Subcutaneous adipose tissue (tissue), 4 donors: ENCODE results near the gene TJP1. TPM values are rescaled to one million over a fixed set of nuclear protein-coding genes. Genes with fewer than 3 reads are reported as not detected.

Experiments used
- total RNA-seq, 4 donors: library from RNA; depleted of rRNA; stranded (reverse); fragments of >200 nt; gene quantifications; one replicate each; pipeline ENCODE4 v1.1.0, GENCODE V29; 2016
- TF ChIP-seq, protein P1 (sequence below): fragments of 450-650 bp; IDR thresholded peaks from one replicate; pipeline ENCODE4 v1.5.1; 2016; ENCODE audit warnings: low read depth, mild to moderate bottlenecking, control low read depth, antibody characterized with exemption, moderate library complexity

Gene TJP1
- total RNA-seq, 4 donors from 2014 or later = 59.2 to 138 (median 121) TPM

DNA sequence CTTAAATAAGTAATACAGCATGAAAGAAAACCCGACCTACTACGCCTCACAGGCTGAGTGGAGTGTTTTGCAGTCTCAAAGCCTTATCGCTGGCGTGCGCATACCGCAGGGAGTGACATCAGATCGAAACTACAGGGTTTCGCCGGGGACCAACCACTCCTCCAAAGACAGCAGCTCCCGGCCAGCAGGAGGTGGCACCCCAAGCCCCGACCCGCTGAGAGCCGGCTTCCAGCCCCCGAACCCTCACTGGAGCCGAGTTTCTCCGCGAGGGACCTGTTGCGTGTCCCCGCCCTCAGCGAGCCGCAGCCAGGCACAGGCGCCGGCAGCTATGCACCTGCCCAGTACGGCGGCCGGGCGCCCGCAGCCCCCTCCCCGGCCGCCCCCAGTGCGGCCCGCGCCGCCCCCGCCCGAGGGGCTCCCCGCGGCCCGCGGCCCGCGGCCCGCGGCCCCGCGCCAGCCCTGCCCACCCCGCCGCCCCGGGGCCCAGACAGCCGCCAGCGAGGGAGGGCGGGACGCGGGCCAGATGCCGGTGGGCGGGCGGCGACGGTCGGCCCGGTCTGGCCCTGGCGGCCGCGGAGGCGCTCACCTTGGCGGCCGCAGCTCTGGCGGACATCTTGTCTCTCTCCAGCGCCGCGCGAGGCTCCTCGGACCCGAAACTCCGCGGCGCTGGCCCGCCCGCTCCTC, 710 bp downstream of the TJP1 start:
- TF ChIP-seq, protein P1, sequence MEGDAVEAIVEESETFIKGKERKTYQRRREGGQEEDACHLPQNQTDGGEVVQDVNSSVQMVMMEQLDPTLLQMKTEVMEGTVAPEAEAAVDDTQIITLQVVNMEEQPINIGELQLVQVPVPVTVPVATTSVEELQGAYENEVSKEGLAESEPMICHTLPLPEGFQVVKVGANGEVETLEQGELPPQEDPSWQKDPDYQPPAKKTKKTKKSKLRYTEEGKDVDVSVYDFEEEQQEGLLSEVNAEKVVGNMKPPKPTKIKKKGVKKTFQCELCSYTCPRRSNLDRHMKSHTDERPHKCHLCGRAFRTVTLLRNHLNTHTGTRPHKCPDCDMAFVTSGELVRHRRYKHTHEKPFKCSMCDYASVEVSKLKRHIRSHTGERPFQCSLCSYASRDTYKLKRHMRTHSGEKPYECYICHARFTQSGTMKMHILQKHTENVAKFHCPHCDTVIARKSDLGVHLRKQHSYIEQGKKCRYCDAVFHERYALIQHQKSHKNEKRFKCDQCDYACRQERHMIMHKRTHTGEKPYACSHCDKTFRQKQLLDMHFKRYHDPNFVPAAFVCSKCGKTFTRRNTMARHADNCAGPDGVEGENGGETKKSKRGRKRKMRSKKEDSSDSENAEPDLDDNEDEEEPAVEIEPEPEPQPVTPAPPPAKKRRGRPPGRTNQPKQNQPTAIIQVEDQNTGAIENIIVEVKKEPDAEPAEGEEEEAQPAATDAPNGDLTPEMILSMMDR = no peak

DNA sequence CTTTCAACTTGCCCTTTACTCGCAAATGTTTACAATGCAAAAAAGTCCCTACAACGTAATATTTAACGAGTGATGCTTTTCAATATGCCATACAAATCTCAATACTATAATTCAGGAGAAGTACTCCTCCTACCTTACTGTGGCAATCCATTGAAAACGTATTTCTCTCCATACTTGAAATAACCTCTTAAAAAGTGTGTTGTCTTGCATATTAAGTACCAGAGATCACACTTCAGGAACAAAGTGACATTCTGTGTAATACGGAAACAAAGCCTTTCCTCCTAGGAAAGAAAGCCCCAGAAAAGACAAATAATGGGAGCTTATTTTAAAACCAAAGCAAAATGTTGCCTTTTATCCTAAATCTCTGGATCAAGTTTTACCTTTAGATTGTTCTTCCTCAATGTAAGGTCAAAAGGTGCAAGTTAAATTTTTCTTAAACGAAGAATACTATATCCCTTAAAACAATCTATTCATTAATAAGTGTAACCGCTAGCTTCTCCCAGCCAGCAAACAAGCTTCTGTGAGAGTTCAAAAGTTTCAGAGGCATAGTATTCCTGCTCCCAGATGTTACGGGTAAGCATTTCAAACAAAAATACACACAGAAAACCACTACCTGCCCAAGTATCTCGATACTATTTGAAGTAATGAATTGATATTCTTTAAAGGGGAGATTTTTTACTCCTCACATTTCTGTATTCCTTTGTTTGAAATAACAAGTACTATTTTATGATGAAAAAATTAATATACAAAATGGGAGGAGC, 1.7 kb downstream of the TJP1 start:
- TF ChIP-seq, protein P1 = no peak

DNA sequence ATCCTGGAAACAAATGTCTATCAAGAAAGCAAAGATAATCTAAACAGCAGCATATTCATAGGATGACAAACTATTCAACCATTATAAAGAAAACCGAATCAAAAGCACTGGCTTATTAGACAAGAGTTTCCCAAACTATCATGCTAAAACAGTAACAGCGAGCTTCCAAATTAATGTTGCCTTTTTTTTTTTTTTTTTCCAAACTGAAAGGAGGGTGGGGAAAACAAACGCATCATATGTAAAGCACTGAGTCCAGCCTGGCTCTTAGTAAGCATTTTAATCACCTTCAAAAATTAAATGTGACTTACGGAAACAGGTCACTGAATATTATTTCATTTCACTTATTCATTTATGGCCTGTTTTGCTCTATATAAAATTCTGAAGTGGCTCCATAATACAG, 2.3 kb downstream of the TJP1 start:
- TF ChIP-seq, protein P1 = no peak

DNA sequence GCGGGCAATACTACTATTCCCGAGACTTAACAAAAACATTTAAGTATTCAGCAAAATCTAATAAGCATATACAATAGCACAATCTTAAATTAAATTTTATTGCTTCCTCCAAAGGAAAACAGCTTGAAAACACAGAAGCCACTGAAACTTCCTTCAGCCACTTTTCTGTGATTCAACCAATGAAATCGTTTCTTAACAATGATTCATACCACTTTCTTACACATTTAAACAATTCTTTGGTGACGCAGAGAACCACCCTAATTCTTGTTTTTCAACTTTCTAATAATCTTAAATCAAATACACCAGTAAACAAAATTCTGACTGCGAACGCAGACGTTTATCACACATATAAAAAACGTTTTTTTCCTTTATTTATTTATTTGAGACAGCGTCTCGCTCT, 4.1 kb downstream of the TJP1 start:
- TF ChIP-seq, protein P1 = no peak

DNA sequence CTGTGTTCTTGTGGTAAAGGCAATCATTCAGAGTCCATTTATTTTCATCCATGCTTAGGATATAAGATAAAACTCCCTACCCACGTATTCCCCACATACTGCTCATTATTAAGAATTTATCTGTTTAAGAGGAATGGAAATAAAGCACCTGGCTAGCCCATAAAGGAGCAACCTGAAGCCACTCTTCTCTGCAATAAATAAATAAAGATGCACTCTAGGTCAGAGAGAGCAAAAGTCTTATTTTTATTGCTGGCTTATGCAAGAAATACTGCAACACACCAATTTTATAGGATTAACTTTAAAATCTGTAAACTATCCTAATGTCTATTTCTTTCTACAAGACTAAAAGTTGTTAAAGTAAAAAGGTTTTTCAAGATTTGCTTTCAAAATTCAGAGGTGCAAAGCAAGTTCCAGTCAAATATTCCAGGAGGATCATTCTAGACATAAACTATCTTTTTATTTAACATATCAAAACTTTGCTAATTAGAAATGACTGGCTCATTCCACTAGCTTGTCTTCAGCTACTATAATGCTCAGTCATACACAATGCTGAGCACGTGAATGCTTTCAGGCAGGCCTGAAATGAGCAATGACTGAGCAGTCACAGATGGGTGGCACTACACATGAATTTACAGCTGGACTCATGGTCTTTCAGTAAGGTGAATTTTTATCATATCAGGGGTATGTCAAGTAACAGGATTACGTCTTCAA, 7.1 kb downstream of the TJP1 start:
- TF ChIP-seq, protein P1 = no peak

DNA sequence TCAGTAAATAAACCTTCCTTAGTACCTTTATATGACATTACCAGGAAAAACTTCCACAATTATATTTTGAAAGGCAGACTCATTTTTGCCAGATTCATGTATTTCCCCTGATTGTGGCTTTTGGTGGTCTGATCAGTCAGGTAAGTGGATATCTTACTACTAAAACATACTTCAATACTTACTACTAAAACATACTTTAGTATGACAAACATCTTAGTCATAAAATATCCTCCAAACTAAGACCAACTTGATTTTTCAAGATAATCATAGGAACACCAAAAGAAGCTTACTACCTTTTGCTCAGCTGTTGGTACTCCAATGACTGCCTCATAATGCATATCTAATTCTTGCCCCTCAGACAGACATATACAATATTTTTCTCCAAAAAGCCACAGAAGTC, 9.3 kb downstream of the TJP1 start:
- TF ChIP-seq, protein P1 = no peak

DNA sequence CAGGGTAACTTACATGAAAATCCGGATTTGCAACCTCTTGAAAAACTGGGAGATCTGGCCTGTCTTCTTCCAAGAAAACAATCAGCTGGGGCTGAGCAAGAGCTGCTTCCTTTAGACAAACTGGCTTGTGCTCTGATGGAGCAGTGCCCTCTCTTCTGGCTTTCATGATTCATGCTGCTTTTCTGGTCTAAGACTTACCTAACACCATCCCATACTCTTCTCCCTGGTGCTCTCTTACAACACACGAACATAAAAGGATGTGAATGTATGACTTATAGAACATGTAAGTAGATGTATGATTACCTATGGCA, 9.9 kb downstream of the TJP1 start:
- TF ChIP-seq, protein P1 = no peak
